ENCODE measurements around the gene TCF19. TPM values are rescaled to one million over a fixed set of nuclear protein-coding genes. Genes with fewer than 3 reads are reported as not detected.

Gene TCF19
- total RNA-seq, 4 donors from 2014 or later: 14.8 to 24.3 (median 23.8) TPM

DNA sequence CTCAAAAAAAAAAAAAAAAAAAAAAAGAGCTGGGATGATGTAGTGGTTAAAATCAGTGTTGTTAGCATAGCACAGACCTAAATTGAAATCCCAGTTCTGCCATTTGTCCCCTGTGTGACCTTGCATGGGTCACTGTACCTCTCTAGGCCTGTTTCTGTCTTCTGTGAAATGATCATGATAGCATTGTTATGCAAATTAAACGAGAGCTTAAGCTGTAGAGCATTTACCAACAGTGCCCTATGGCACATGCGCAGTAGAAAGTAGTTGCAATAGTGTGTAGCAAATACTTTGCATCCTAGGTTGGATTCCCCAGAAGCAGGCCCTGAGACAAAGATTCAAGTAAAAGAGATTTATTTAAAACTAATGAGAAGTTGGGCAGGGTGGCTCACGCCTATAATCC is 26.8 kb upstream of the TCF19 start:
- Histone ChIP-seq H3K27me3 (no peaks in the 10 kb centered on the region), H3K36me3 (no peaks in the 10 kb centered on the region), H3K27ac (no peak overlapping the region), H3K4me3 (no peak overlapping the region), H3K4me1 (peaks cover 19% of the 10 kb centered on the region), H3K9me3 (no peaks in the 10 kb centered on the region)
- no peak for DNase-seq (ENCODE audit: low spot score in 2 of 2)
- WGBS: 89% methylated on average over 3 of the region's 3 CpGs
- no peak for TF ChIP-seq EP300 (IDR thresholded peaks at IDR 0.05)
- no peak for TF ChIP-seq POLR2A (IDR thresholded peaks at IDR 0.05)
- TF ChIP-seq, protein P1, sequence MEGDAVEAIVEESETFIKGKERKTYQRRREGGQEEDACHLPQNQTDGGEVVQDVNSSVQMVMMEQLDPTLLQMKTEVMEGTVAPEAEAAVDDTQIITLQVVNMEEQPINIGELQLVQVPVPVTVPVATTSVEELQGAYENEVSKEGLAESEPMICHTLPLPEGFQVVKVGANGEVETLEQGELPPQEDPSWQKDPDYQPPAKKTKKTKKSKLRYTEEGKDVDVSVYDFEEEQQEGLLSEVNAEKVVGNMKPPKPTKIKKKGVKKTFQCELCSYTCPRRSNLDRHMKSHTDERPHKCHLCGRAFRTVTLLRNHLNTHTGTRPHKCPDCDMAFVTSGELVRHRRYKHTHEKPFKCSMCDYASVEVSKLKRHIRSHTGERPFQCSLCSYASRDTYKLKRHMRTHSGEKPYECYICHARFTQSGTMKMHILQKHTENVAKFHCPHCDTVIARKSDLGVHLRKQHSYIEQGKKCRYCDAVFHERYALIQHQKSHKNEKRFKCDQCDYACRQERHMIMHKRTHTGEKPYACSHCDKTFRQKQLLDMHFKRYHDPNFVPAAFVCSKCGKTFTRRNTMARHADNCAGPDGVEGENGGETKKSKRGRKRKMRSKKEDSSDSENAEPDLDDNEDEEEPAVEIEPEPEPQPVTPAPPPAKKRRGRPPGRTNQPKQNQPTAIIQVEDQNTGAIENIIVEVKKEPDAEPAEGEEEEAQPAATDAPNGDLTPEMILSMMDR (IDR thresholded peaks at IDR 0.05): no peak
- TF ChIP-seq POLR2AphosphoS5 (IDR thresholded peaks at IDR 0.05): no peak

DNA sequence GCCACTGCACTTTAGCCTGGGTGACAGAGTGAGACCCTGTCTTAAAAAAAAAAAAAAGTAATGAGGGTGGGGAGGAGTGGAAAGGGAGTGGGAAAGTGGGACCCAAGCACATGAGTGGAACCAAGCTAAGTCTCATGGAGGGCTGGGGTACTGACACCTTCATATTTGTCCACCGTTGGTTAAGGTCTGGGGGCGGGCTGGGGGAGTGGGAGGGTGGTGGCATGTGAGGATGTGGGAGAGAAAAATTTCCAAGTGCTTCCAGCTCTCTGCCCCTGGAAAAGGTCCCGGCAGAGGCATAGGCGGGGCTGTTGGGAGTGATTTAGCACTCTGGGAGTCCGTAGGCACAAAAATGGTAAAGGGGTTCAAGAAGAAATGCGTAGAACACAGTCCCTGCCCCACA is 25.6 kb upstream of the TCF19 start:
- TF ChIP-seq POLR2AphosphoS5 (IDR thresholded peaks at IDR 0.05): no peak
- no peak for TF ChIP-seq EP300 (IDR thresholded peaks at IDR 0.05)
- TF ChIP-seq, protein P1 (IDR thresholded peaks at IDR 0.05): no peak
- no peak for TF ChIP-seq POLR2A (IDR thresholded peaks at IDR 0.05)
- no peak for DNase-seq (ENCODE audit: low spot score in 2 of 2)
- Histone ChIP-seq H3K9me3 (no peaks in the 10 kb centered on the region), H3K27ac (no peak overlapping the region), H3K36me3 (no peaks in the 10 kb centered on the region), H3K27me3 (no peaks in the 10 kb centered on the region), H3K4me3 (no peak overlapping the region), H3K4me1 (peaks cover 11% of the 10 kb centered on the region)
- WGBS: 51% methylated on average over 6 of the region's 6 CpGs

DNA sequence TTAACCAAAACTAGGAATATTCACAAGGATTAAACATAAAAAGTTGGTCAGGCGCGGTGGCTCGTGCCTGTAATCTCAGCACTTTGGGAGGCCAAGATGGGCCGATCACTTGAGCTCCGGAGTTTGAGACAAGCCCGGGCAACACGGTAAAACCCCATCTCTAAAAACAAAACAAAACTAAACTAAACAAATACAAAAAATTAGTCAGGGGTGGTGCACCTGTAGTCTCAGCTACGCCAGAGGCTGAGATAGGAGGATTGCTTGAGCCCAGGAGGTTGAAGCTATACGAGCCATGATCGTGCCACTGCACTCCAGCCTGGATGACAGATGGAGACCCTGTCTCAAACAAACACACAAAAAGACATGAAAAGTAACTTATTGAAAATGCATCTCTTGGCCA is 22.7 kb upstream of the TCF19 start:
- Histone ChIP-seq H3K36me3 (no peaks in the 10 kb centered on the region), H3K4me1 (peaks cover 21% of the 10 kb centered on the region), H3K27ac (no peak overlapping the region), H3K9me3 (no peaks in the 10 kb centered on the region), H3K27me3 (no peaks in the 10 kb centered on the region), H3K4me3 (no peak overlapping the region)
- DNase-seq (ENCODE audit: low spot score in 2 of 2): no peak
- WGBS: 81% methylated on average over 10 of the region's 10 CpGs
- no peak for TF ChIP-seq POLR2A (IDR thresholded peaks at IDR 0.05)
- TF ChIP-seq, protein P1 (IDR thresholded peaks at IDR 0.05): no peak
- no peak for TF ChIP-seq POLR2AphosphoS5 (IDR thresholded peaks at IDR 0.05)

DNA sequence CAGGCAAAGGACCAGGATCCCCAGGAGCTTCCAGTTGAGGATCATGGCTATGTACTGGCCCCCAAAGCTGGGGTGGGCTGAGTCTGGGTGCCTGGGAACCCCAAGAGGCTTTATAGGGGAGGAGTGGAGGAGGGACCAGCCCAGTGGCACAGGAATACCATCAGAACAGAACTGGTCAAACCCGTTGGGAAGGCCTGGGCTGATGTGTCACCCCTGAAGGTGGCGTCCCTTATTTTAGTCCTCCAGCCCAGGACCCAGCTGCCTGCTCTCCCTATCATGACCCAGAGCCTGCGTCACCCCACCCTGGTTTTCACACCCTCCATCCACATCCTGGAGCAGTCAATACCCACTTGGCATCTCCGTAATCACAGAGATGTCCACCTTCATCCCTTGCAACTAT is 19.4 kb upstream of the TCF19 start, which contains the start of gene PSORS1C2:
Gene PSORS1C2 (minus strand): TSS at position 85 of the 400 bp plus-strand sequence. CDS start 40 bp downstream, at position 45.
- WGBS: 77% methylated on average over 3 of the region's 4 CpGs
- no peak for DNase-seq (ENCODE audit: low spot score in 2 of 2)
- Histone ChIP-seq H3K9me3 (no peaks in the 10 kb centered on the region), H3K27ac (no peak within 1 kb of the TSS), H3K4me3 (peak within 1 kb of the TSS; percentile 36), H3K36me3 (peaks cover under 1% of the 10 kb centered on the region), H3K4me1 (peaks cover 27% of the 10 kb centered on the region), H3K27me3 (no peaks in the 10 kb centered on the region)
- no peak for TF ChIP-seq POLR2A (IDR thresholded peaks at IDR 0.05)
- TF ChIP-seq EP300 (IDR thresholded peaks at IDR 0.05): no peak
- TF ChIP-seq, protein P1 (IDR thresholded peaks at IDR 0.05): no peak
- no peak for TF ChIP-seq POLR2AphosphoS5 (IDR thresholded peaks at IDR 0.05)

- DNase-seq (ENCODE audit: low spot score in 2 of 2): no peak
- WGBS: 15% methylated on average over 4 of the region's 4 CpGs
- H3K4me1 ChIP-seq: peaks cover 27% of the 10 kb centered on the region
- no peaks in the 10 kb centered on the region for H3K9me3 ChIP-seq
- no peak overlapping the region for H3K27ac ChIP-seq
- H3K36me3 ChIP-seq: peaks cover 7% of the 10 kb centered on the region
- no peak overlapping the region for H3K4me3 ChIP-seq
- no peaks in the 10 kb centered on the region for H3K27me3 ChIP-seq
- TF ChIP-seq, protein P1 (IDR thresholded peaks at IDR 0.05): no peak
- TF ChIP-seq EP300 (IDR thresholded peaks at IDR 0.05) (no peak), POLR2AphosphoS5 (IDR thresholded peaks at IDR 0.05) (no peak), POLR2A (IDR thresholded peaks at IDR 0.05) (no peak)
Observed at GRCh38 chr6:31139599-31139998, 18.8 kb upstream of the TCF19 start.
